Activated B cell treated with CpG ODN at 0.5 μM for 24 hours (primary cell): ENCODE data around the gene LRRC56. TPM values are rescaled to one million over a fixed set of nuclear protein-coding genes. Genes with fewer than 3 reads are reported as not detected.

Experiments
- ATAC-seq: fragments of 200-7000 bp; cut with Tn5 transposase; one replicate; pipeline ENCODE4 v1.10.0; 2021; ENCODE audit warnings: low read depth, mild to moderate bottlenecking, moderate library complexity
- CTCF ChIA-PET: fragments of 350-600 bp; sonication (Branson Sonifier 250); formaldehyde crosslinking; loops from one replicate; lab custom pipeline; 2021; ENCODE audit warnings: antibody characterized with exemption; lab: Charles Lee
- POLR2A ChIA-PET: fragments of 350-600 bp; sonication (Branson Sonifier 250); formaldehyde crosslinking; loops from one replicate; lab custom pipeline; 2021; ENCODE audit warnings: antibody characterized with exemption; lab: Charles Lee
- DNase-seq: peaks from one replicate; pipeline ENCODE4 v3.0.0; 2022
- H3K27ac Mint-ChIP-seq: one replicate; pipeline ENCODE4 v1.8.0; 2020; ENCODE audit warnings: mixed read lengths
- H3K27me3 Mint-ChIP-seq: one replicate; pipeline ENCODE4 v1.8.0; 2021; ENCODE audit warnings: mixed read lengths
- H3K36me3 Mint-ChIP-seq: one replicate; pipeline ENCODE4 v1.8.0; 2021; ENCODE audit warnings: low read depth, mixed read lengths
- H3K4me1 Mint-ChIP-seq: one replicate; pipeline ENCODE4 v1.8.0; 2021; ENCODE audit warnings: mixed read lengths
- H3K4me3 Mint-ChIP-seq: one replicate; pipeline ENCODE4 v1.8.0; 2020; ENCODE audit warnings: mild to moderate bottlenecking, mixed read lengths
- H3K9me3 Mint-ChIP-seq: one replicate; pipeline ENCODE4 v1.8.0; 2020; ENCODE audit warnings: mixed read lengths
- intact Hi-C: fragments of 100-400 bp; cut with micrococcal nuclease; formaldehyde crosslinking; loops from one replicate; pipeline ENCODE4 v1.15.1; 2024
- total RNA-seq: library from RNA; stranded (reverse); gene quantifications from 2 replicates; pipeline ENCODE4 v1.2.3, GENCODE V29; 2022
- TF ChIP-seq, protein P1 (sequence below): fragments of 200-600 bp; IDR thresholded peaks from one replicate; pipeline ENCODE4 v1.8.0; 2022; ENCODE audit warnings: antibody characterized with exemption, mild to moderate bottlenecking

LRRC56 gene
- total RNA-seq, 1 donor from 2014 or later: 7.9 TPM

- Mint-ChIP-seq H3K27ac (no peak overlapping the region), H3K4me3 (peak overlapping the region; percentile 80), H3K36me3 (peaks cover 23% of the 10 kb centered on the region), H3K27me3 (no peaks in the 10 kb centered on the region), H3K4me1 (peaks cover 26% of the 10 kb centered on the region), H3K9me3 (no peaks in the 10 kb centered on the region)
- intact Hi-C loops: loop anchor here (1.0 to 10.0 kb wide), 3 partner anchors 84 to 380 kb away; partner anchors contain the start of genes CHID1 and PTDSS2
- DNase-seq (no peak), ATAC-seq (no peak)
- TF ChIP-seq, protein P1, sequence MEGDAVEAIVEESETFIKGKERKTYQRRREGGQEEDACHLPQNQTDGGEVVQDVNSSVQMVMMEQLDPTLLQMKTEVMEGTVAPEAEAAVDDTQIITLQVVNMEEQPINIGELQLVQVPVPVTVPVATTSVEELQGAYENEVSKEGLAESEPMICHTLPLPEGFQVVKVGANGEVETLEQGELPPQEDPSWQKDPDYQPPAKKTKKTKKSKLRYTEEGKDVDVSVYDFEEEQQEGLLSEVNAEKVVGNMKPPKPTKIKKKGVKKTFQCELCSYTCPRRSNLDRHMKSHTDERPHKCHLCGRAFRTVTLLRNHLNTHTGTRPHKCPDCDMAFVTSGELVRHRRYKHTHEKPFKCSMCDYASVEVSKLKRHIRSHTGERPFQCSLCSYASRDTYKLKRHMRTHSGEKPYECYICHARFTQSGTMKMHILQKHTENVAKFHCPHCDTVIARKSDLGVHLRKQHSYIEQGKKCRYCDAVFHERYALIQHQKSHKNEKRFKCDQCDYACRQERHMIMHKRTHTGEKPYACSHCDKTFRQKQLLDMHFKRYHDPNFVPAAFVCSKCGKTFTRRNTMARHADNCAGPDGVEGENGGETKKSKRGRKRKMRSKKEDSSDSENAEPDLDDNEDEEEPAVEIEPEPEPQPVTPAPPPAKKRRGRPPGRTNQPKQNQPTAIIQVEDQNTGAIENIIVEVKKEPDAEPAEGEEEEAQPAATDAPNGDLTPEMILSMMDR: no peak
- POLR2A ChIA-PET: interaction anchor here (1.0 to 3.6 kb wide), 5 partner anchors 21 to 327 kb away, joined by 4 to 27 read pairs (median 21); partner anchors contain the start of genes BET1L, IRF7, RIC8A and RNH1
- CTCF ChIA-PET: interaction anchor here (0.8 kb wide), 1 partner anchor 20 kb away, joined by 3 read pairs; no protein-coding TSS in a partner anchor
Measured at GRCh38 chr11:534396-535209, 2.7 kb upstream of the LRRC56 start.

GRCh38 chr11:535210-535518, 2.2 kb upstream of the LRRC56 start:
- ChIA-PET POLR2A (interaction anchor here (0.7 to 3.6 kb wide), 12 partner anchors 16 to 327 kb away, joined by 3 to 45 read pairs (median 20); partner anchors contain the start of genes BET1L, IRF7, PHRF1 and PSMD13), CTCF (interaction anchor here (1.6 kb wide), 1 partner anchor 17 kb away, joined by 7 read pairs; no protein-coding TSS in a partner anchor)
- ATAC-seq (peak; percentile 4), DNase-seq (no peak)
- Mint-ChIP-seq H3K4me3 (no peak overlapping the region), H3K27ac (no peak overlapping the region), H3K27me3 (no peaks in the 10 kb centered on the region), H3K4me1 (peaks cover 26% of the 10 kb centered on the region), H3K36me3 (peaks cover 22% of the 10 kb centered on the region), H3K9me3 (no peaks in the 10 kb centered on the region)
- intact Hi-C loops: loop anchor here (1.0 to 10.0 kb wide), 3 partner anchors 85 to 380 kb away; partner anchors contain the start of genes CHID1 and PTDSS2
- TF ChIP-seq, protein P1: no peak

DNA sequence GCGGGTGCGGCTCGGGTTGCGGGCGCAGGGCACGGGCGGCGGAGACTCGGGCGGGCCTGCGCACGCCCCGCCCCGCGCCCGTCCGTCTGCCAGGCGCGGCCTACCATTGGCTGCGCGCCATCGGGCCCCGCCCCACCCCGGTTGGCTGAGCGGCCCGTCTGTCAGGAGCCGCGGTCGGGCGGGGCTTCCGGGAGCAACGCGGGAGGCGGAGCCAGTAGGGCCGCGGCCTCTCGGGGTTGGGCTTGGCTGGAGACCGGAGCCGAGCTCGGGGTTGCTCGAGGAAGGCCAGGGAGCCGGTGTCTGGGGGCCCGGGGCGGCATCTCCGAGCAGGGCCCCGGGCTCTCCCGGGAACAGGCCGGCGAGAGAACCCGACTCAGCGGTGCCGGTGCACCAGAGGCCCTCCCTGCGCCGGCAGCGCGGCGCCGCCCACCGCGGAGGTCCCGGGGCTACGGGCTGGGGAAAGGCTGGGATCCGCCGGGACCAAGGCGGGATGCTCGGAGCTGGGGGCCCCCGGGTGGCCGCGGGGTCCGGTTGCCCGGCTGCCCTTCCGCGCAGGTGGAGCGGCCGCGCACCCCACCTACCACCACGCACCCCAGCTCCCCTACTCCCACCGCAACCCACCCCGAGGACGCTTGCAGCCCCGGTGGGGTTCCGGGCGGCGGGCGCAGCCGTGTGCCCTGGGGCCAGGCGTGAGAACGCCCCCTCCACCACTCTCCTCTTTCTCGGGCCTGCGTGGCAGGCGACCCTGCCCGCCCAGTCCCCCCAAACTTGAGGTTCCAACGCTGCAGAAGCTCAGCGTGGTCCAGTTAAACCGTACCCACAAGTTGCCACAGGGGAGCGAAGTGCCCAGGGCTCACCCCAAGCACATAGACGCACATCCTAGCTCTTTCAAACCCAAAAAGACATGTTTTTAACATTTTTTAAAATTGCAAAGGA, 1.5 kb upstream of the LRRC56 start, which contains the start of gene HRAS:
HRAS (minus strand) TSS at position 58 of the 936 bp plus-strand sequence.
- peak within 1 kb of the TSS; percentile 90 for H3K4me3 Mint-ChIP-seq
- H3K36me3 Mint-ChIP-seq: peaks cover 21% of the 10 kb centered on the region
- peak within 1 kb of the TSS; percentile 96 for H3K27ac Mint-ChIP-seq
- DNase-seq (peak; percentile 98), ATAC-seq (peak; percentile 78)
- ChIA-PET CTCF (interaction anchor here (1.6 kb wide), 1 partner anchor 17 kb away, joined by 7 read pairs; no protein-coding TSS in a partner anchor), POLR2A (interaction anchor here (0.5 to 3.6 kb wide), 26 partner anchors 10 to 328 kb away, joined by 3 to 45 read pairs (median 6); partner anchors contain the start of genes BET1L, DEAF1, IRF7 and LMNTD2)
- H3K9me3 Mint-ChIP-seq: no peaks in the 10 kb centered on the region
- intact Hi-C loops: loop anchor here (1.0 to 10.0 kb wide), 7 partner anchors 33 to 379 kb away; partner anchors contain the start of genes CHID1, PIDD1 and PTDSS2
- no peaks in the 10 kb centered on the region for H3K27me3 Mint-ChIP-seq
- H3K4me1 Mint-ChIP-seq: peaks cover 26% of the 10 kb centered on the region
- TF ChIP-seq, protein P1: no peak

DNA sequence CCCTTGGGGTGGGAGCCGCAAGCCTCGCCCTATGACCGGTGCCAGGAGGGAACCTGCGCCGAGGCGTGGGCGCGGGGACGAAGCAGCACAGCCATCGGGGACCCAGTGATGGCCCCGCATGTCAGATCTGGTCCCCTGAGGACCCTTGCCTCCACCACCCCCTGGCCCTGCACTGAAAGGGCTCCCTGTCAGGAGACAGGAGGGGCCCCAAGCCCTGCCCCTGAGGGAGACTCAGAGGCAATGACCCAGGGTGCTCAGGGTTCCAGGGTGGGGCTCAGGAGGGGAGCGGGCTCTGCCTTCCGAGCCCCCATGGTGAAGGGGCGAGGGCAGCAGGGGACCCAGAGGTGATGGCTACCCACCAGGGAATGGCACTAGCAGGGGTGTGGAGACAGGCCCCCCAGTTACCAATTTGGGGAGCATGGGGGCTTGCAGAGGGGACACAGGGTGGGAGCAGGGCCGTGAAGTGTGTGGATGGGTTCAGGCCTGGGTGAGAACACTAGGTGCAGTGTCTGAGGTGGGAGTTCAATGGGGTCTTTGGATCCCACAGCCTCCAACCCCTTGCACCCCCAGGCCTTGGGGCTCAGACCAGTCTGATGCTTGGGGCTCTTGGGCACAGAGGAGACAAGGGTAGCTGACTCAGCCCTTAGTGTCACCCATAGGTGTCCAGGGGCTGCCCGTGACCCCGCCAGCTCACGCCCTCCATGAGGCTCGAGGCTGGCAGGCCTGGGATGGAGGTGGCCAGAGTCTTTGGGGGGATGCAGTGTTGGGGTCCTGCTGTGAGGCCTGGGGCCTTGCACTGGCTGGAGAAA, 499 bp downstream of the LRRC56 start:
- TF ChIP-seq, protein P1: no peak
- ATAC-seq (peak; percentile 1), DNase-seq (no peak)
- Mint-ChIP-seq H3K27ac (peak overlapping the region; percentile 96), H3K4me3 (peak overlapping the region; percentile 90), H3K4me1 (peaks cover 27% of the 10 kb centered on the region), H3K27me3 (no peaks in the 10 kb centered on the region), H3K9me3 (no peaks in the 10 kb centered on the region), H3K36me3 (peaks cover 10% of the 10 kb centered on the region)
- ChIA-PET CTCF (no interaction called here), POLR2A (interaction anchor here (0.6 to 3.6 kb wide), 22 partner anchors 18 to 330 kb away, joined by 3 to 45 read pairs (median 5); partner anchors contain the start of genes ANO9, BET1L, IRF7 and LMNTD2)
- intact Hi-C loops: loop anchor here (1.0 to 10.0 kb wide), 14 partner anchors 17 to 377 kb away; partner anchors contain the start of genes BET1L, CHID1, DEAF1 and LMNTD2
